NCI-H748 treated with DMSO at 0.1 percent for 48 hours (cell line): ENCODE data around the gene F13A1.
A peak's percentile ranks its signal among the peaks of the same experiment; 100 is the strongest.

Experiments used
- DNase-seq: peaks from one replicate; lab custom pipeline; 2025; lab: John Stamatoyannopoulos, UW

Gene F13A1

DNA sequence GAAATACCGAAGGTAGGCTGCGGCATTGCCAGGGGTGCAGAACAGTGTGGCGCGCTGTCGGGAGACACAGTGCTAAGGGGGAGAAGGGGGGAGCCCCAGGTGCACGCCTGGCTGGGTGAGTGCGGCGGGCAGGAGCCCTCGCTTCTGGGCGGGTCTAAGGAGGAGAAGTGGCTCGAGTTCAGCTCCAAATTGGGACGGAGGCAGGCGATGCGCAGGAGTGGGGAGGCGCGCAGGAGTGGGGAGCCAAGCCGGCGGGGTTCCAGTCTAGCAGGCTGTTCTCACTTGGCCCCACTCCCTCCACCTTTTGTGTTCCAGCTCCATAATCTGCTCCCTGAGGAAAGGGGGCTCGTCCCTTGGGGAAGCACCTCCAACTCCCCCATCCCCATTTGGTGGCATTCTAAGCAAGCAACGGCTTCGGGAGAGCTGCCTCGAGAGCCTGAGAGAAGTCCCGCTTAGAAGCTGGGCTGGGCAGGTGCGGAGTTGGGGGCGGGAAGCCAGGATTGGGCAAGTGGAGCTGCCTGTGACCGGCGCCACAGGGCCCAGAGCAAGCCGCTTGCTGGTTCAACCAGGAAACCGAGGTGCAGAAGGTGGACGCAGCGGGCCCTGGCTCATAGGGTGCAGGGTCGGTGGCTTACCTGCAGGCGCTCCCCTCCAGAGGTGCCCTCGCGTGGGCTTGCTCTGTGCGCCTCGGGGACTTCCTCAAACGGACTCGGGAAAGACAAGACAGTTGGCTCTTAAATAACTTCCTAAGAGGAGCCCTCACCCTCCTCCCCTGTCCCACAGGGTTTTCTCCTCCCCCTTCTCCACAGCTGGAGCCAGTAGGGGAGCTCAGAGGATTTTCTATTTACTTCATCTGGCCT lies at the start of gene F13A1:
F13A1 (minus strand) TSS at position 711 of the 860 bp plus-strand sequence. CDS start 1,998 bp downstream, outside the sequence.
- no peak for DNase-seq

DNA sequence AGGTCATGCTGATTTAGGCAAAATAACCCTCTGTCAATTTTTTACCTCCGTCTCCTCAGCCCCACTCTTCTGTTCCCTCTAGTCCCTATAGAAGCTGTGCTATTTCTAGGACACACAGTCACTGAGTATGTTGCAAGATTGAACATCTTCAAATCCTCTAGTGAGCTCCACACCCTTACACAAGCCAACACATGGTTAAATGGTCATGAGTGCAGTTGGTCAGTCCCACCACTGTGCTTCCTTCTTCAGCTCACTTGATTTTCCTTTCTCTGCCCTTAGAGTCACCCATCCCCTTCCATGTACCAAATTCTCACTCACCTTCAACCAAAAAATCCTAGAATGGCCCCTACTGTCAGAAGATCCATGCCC lies 48.2 kb upstream of the F13A1 start:
- DNase-seq, result no peak

DNA sequence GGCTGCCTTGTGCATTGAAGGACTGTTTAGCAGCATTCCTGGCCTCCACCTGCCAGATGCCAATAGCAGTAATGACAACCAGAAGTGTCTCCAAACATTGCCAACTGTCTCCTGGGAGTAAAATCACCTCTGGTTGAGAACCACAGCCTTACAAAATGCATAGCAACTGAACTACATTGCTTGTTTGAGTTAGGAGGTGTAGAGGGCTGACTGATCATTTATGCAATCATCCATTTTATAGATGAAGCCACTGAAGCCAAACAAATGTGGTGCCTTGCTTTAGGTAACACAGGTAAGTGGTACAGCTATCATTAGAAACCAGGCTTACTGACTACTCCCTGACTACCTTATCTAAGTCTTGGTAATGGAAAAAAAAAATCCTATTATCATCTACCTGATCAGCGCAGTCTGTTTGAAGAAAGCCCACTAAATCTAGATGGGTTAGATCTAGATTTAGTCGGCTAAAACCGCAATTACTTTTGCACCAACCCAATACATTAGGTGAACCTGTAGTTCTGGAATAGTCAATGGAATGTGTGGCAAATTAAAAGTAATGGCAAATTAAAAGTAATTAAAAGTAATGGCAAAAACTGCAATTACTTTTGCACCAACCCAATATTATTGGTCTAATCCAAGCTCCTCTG lies 47.7 kb upstream of the F13A1 start:
- no peak for DNase-seq

DNA sequence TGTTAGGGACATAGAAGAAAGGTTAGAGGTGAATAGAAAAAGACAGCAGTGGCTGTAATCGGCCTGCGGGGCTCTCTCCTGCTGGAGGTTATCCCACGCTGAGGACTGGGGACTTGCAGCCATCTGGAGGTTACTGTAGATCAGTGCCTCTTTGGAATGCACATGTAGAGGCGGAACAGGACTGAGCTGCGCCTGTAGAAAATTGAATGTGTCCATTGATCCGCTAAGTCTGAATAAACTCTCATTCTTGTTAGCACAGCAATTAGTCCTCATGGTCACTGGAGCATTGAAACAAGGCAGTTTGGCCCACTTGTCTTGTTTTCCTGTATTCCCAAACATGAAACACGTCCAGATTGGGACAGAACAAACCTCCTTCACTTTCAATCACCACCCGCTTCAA lies 46.3 kb upstream of the F13A1 start:
- peak; percentile 19 for DNase-seq

DNA sequence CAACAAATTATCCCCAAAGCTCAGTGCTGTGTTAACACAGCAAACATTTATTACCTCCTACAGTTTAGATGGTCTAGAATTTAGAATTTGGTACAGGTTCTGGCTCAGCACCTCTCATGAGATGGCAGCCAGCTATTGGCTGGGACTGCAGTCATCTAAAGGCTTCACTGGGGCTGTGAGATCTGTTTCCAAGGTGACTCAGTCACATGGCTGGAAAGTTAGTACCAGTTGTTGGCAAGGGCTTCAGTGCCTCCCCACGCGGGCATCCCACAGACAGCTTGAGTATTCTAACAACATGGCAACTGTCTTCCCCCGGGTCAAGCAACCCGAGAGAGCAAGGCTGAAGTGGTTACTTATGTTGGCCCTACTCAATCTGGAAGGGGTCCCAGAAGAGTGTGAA lies 44.8 kb upstream of the F13A1 start:
- DNase-seq, result no peak

DNA sequence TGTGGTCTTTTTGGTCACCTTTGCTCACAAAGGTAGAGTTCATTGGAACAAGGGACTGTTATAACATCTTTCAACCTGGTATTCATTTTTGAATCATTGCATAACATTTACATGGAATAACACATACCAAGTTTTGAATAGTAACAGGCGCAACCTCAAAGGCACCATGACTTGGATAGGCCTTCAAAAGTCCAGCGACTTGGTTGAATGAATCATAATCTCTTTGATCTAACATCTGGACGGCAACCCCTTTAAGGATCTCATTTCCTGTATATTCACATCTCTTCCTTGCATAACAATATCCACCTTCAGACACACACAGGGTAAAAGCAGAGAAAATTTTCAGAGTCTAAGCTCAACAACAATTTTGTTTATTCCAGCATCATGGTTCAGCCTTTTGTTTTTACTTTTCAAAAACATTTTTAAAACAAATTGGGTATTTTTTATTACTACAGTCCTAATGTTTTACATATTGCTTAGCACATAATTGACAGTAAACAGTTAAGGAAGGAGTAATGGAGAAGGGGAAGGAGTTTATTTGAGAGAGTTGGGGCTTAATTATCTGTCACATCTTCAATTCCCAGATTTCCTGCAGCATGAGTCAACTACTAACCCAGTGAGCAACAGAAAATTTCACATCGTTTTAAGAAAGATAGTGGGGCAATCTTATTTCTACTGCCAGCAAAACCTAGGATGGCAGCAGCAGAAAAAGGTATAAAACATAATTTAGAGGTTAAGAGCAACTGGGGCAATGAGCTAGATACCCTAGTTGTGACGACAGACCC lies 41.8 kb upstream of the F13A1 start:
- DNase-seq, result no peak

DNA sequence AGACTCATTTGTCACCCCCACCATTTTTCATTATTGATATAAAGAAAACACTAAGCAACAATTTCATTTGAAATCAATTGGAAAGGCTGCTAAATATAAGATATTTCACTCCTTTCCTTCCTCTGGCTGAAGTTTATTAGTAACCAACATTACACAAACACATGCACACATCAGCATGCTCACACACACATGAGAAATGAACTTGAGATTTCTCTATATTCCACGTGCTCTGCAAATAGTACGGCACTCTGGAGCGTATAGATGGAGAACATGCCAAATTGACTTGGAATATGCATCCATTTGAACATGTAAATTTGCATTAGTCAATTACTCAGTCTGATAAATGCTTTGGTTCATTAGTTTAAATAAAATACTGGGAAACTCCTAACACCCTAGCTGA lies 37.1 kb upstream of the F13A1 start:
- DNase-seq, result no peak

DNA sequence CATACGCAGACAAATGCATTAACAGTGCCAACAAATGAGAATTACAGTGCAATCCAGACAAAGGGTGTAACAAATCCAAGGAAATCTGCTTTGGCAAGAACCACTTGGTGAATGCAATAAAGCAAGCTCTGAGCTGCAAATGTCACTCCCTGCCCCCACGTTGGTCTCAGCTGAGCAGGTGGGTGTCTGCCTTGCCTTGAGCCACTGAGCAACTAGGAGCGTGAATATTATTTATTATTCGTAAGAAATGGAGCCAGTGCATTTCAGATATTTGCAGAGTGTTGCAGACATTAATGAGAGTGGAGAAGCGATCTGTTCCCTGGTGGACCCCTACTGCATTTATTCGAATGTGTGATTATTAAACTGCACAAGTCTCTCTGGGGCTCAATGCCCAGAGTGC lies 36.6 kb upstream of the F13A1 start:
- no peak for DNase-seq

DNA sequence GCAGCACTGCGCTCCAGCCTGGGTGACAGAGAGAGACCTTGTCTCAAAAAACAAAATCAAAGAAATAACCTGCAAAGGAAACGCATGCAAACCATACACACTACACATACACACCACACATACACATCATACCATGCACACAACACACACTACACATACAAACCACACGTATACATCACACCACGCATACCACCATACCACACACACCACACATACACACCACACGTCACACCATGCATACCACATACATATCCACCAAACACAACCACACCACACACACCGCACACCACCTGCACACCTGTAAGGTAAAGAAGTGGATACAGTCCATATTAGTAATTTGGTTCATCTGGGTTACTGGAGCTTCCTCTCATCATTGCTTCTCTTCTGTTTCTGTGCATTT lies 32.3 kb upstream of the F13A1 start:
- no peak for DNase-seq

DNA sequence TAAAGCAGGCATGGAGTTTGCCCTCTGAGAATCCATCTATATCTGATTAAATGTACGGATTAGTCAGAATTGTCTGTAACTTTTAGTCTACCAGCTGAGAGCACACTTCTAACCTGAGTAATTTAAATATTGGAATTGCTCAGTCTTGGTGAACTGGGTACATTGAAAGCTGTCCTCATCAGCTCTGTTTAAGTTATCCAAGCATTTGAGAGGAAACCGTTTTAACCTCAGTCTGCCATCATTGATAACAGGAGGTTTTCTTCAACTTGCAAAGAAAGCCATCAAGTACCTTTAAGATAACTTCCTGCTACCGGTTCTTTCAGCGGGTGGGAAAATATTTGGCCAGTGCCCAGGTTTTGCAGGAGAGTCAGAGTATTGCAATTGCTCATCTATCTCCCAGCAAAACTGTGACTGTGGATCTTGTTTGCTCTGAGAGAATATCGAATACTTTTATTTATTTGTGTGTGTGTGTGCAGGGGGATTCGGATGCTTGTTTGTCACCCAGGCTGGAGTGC lies 31.1 kb upstream of the F13A1 start:
- DNase-seq, result no peak

DNA sequence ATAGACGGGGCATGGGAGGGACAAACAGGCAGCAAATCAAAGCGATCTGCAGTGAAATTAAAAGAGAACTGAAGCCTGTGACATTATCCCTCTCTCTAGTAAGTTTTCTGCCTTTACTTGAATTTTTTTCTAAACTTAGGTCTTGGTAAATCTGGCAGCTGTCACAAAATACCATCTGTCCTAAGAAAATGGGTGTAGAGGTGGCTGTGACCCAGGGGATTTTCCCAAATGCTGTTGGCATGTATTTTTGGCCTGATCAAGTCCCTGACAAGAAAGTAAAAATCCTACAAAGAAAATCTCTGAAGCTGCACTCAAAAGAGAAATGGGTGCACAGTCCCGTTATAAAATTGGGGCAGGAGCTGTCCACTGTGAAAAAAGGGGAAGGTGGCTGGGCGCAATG lies 30.2 kb upstream of the F13A1 start:
- no peak for DNase-seq

DNA sequence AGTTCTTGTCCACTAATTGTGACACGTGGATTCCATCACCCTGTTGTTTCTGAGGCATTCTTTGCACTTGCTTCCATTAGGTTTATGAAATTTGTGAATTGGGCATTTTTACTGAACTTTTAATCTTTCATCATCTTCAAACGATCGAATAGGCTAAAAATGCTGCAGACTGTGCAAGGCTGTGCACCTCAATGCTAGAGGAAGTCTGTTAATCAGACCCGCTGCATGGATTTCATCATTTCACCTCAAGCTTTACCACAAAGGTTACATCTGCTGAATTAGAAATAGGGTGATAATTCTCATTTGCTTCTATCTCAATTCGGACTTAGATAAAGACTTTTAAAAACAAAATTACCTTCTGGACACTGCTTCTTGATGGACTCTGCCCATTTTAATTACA lies 27.8 kb upstream of the F13A1 start:
- DNase-seq, result no peak

DNA sequence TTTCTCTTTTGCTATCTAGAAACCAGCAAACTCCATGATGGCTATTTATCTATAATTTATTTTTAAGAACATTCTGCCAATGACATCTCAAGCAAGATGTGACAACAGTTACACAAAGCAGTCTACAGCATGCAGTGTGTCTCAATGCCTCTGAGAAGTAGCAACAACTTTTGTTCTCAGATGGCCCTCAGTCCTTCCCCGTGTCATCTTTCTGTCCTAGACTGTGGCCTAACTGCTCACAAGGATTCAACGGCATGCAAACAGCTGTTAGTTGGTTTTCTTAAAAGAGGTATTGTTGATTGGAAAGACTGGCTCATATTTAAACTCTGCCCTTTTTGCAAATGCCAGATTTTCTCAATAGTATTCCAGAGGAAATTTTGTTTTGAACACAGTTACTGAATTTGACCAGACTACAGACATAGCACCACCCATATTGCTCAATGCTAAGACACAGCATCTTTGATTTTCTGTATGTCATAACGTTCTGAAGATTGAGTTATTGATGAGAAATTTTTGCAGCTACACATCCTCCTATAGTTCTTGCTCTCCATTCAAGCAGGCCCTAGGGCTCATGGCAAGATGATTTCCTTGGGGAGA lies 26.1 kb upstream of the F13A1 start:
- no peak for DNase-seq

DNA sequence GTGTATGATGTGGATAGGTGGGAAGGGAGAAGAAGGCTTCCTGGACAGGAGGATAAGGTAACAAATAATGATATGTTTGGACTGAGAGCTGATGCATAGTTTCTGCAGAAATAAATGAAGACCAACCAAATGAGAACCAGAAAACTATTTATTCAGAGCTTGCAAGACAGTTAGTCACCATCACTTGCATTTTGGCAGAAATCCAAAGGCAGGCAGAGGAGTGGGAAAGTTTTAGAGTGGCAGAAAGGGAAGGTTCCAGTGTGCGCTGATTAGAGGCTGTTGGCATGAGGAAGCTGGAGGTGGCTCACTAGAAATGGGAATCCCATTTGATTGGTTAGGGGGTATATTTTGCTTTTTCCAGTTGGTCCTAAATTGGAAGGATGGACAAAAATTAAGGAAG lies 13.0 kb upstream of the F13A1 start:
- no peak for DNase-seq

DNA sequence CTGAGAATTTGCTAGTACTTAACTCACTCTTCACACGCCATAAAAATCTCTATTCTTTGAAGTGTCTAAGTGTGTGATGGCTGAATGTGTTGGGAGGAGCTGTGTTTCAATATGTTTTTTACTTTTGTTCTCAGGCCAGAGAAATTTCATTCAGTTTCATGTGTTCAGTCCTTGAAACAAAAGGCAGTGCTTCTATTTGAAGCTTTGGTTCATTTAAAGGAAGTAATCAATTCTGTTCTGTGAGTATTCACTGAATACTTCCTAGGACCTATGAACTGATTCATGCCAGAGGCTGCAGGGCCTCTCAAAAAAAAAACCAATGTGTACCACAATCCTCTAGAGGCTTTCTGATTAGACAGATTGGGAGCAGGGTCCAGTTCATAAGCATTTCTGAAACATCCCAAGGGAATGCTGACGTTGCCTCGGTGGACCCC lies 12.4 kb upstream of the F13A1 start:
- no peak for DNase-seq

DNA sequence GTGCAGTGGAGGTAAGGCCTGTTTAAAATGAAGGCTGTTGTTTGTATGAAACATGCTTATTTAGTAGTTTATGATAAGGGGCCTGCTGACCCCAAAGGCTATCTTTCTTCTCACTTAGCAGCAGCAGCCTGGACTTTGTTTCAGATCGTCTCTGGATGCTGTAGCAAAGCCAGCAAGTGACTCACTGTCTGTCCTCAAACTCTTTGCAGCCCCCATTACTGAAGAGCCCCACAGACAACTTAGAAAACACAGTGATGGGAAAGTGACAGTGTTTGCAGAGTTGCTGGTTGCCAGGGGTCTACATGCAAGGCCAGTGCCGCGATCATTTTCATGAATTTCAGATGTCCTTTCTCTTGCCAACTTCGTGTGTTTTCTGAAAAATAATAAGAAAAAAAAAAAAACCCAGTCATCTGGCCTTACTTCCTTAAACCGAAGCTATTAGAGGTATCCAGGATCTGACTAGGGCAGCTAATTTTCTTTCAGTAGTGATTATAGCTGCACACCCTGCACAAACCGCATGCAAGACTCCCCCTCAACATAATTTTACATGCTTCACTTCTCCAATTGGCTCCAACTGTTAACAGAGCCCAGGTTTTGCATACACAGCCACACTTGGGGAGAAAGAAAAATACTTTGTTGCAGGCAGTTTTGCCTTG lies 11.6 kb upstream of the F13A1 start:
- DNase-seq, result no peak

DNA sequence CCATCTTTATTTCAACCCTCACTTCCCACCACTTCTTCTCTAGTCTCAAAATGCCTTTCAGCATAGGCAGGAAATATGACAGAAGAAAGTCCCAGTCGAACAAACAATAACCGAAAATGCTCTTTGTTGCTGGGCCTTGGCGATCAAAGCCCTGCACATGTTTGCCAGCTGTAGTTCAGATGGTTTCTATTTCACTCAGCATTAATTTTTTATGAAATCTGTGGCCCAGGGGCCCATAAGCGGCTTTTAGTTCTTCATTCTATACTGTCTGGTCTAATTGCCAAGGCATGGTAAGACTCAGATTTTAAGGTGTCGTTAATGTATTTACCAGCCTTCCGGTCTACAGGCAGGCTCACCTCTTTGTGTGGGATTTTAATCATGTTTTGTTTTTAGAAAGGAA lies 10.9 kb upstream of the F13A1 start:
- no peak for DNase-seq

DNA sequence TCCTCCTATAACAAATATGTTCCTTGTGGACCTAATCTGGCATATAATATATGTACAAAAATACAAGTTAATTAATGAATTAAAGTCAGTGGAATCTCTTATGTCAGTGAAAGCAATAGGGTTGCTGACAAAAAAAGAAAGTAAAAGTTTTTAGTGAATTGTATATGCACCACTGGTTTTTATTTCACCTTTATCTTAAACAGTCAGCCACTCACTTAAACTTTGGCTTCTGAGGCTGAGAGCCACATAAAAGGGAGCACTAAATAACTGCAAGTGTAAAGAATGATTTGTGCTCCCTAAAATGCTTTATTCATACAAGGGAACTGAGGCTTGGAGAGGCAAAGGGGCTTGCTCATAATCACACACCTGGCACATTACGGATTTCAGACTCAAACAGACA lies 9.9 kb upstream of the F13A1 start:
- no peak for DNase-seq

DNA sequence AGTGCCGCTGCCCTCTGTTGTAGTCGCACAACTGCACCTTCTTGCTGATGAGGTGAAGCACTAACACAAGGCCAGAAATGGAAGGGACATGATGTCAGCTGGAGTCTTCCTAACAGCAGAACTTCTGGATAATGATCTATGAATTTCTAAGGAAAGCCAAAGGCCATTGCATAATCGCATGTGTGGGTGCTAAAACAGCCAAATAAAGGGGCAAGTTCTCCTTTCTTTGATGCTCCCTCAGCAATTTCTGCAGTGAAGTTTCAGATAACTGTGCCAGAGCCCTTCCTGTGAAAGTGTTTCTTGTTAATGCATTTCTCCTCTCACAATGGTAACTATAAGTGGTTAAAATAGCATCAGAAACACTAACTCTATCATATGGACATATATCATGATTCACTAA lies 8.0 kb upstream of the F13A1 start:
- DNase-seq, result no peak

DNA sequence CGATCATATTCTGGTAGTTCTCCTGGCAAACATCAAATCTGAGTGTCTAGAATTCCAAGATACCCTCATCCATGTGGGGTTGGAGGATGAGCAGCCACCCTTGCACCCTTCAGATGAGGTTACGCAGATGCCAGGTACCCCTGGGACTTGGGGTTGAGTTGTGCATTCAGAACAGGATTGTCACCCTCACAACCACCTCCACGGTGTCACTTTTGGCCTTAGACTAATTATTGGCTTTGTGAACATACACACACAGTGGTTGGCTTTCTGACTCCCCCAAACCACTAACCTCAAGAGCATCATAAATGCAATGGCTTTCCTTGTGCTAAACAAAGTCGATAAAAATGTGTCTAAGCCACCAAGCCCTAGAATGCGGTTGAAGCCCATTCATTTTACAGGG lies 2.9 kb upstream of the F13A1 start:
- DNase-seq, result no peak

DNA sequence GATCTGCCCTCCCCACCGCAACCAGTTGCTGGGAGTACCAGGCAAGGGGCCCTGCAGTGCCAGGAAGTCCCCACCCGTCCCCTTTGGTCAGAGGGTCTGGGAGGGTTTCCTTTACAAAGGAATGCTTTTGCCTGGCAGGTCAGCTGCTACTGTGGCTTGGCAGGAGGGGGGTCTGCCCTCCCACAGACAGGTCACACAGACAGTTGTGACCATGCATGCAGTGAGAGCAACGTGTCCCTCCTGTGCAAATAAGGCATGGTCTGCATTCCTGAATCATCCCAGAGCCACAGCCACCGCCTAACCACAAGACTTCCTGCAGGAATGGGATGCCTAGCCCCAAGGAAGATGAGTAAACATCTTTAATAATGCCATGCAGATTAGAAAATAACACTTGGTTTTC lies 439 bp upstream of the F13A1 start:
- DNase-seq, result no peak
